ENCODE results near the gene C1QA.

GRCh38 chr1:22594396-22594795 lies 42.0 kb upstream of the C1QA start:
- TF ChIP-seq RFX5 (IDR thresholded peaks at IDR 0.05; ENCODE audit: low read depth, low read length): no peak
- no peak for TF ChIP-seq POLR2A (IDR thresholded peaks at IDR 0.05; ENCODE audit: low read depth, low read length)
- TF ChIP-seq CTCF (conservative IDR thresholded peaks at IDR 0.05; ENCODE audit: low read depth, low read length): no peak
- TF ChIP-seq SMC3 (IDR thresholded peaks at IDR 0.05; ENCODE audit: low read depth, low read length): no peak
- TF ChIP-seq RAD21 (IDR thresholded peaks at IDR 0.05; ENCODE audit: low read length): no peak
- TF ChIP-seq MXI1 (IDR thresholded peaks at IDR 0.05; ENCODE audit: borderline replicate concordance, low read depth, low read length): no peak
- no peak for TF ChIP-seq USF2 (IDR thresholded peaks at IDR 0.05; ENCODE audit: low read depth, low read length)
- no peak for TF ChIP-seq CEBPB (IDR thresholded peaks at IDR 0.05; ENCODE audit: low read depth, low read length)
- no peak for TF ChIP-seq BHLHE40 (IDR thresholded peaks at IDR 0.05; ENCODE audit: low read depth, low read length)
- TF ChIP-seq ELK1 (IDR thresholded peaks at IDR 0.05; ENCODE audit: borderline replicate concordance, low read depth, low read length): no peak

Measured in IMR-90 (cell line).